Nephron progenitor cell (in vitro differentiated cells): ENCODE data around the gene LPP.

Experiments used
- DNase-seq: peaks from one replicate; pipeline ENCODE4 v3.0.0; 2021
- H3K27ac Mint-ChIP-seq: 2 replicates; pipeline ENCODE4 v1.8.0; 2021; ENCODE audit warnings: mild to moderate bottlenecking, moderate library complexity, mixed read lengths
- H3K27me3 Mint-ChIP-seq: 2 replicates; pipeline ENCODE4 v1.8.0; 2021; ENCODE audit warnings: mild to moderate bottlenecking, low read depth, mixed read lengths; ENCODE audit not compliant: poor library complexity
- H3K36me3 Mint-ChIP-seq: 2 replicates; pipeline ENCODE4 v1.8.0; 2021; ENCODE audit warnings: low read depth, mixed read lengths
- H3K4me1 Mint-ChIP-seq: 2 replicates; pipeline ENCODE4 v1.8.0; 2021; ENCODE audit warnings: mixed read lengths
- H3K4me3 Mint-ChIP-seq: 2 replicates; pipeline ENCODE4 v1.8.0; 2021; ENCODE audit warnings: mild to moderate bottlenecking, moderate library complexity, mixed read lengths
- H3K9me3 Mint-ChIP-seq: 2 replicates; pipeline ENCODE4 v1.8.0; 2021; ENCODE audit warnings: mild to moderate bottlenecking, moderate library complexity, mixed read lengths
- CTCF ChIP-seq: fragments of 200-600 bp; sonication (generic); IDR thresholded peaks from 2 replicates; pipeline ENCODE4 v1.5.0; 2021; ENCODE audit warnings: antibody characterized with exemption

Gene LPP

GRCh38 chr3:188719545-188719944, 565.6 kb downstream of the LPP start:
- Mint-ChIP-seq H3K27ac (no peak overlapping the region), H3K4me1 (no peaks in the 10 kb centered on the region), H3K9me3 (no peaks in the 10 kb centered on the region), H3K4me3 (no peak overlapping the region), H3K36me3 (no peaks in the 10 kb centered on the region), H3K27me3 (no peaks in the 10 kb centered on the region)
- no peak for DNase-seq
- no peak for TF ChIP-seq CTCF

GRCh38 chr3:188720215-188720614, 566.3 kb downstream of the LPP start:
- H3K4me3 Mint-ChIP-seq = no peak overlapping the region
- H3K27ac Mint-ChIP-seq = no peak overlapping the region
- no peaks in the 10 kb centered on the region for H3K9me3 Mint-ChIP-seq
- H3K27me3 Mint-ChIP-seq = no peaks in the 10 kb centered on the region
- DNase-seq = no peak
- no peaks in the 10 kb centered on the region for H3K36me3 Mint-ChIP-seq
- no peaks in the 10 kb centered on the region for H3K4me1 Mint-ChIP-seq
- TF ChIP-seq CTCF = no peak

GRCh38 chr3:188720636-188721035, 566.7 kb downstream of the LPP start:
- Mint-ChIP-seq H3K4me3 (no peak overlapping the region), H3K4me1 (no peaks in the 10 kb centered on the region), H3K27ac (no peak overlapping the region), H3K36me3 (no peaks in the 10 kb centered on the region), H3K9me3 (no peaks in the 10 kb centered on the region), H3K27me3 (no peaks in the 10 kb centered on the region)
- no peak for TF ChIP-seq CTCF
- DNase-seq = no peak

GRCh38 chr3:188721312-188721711, 567.4 kb downstream of the LPP start:
- H3K9me3 Mint-ChIP-seq = no peaks in the 10 kb centered on the region
- H3K36me3 Mint-ChIP-seq = no peaks in the 10 kb centered on the region
- H3K4me1 Mint-ChIP-seq = no peaks in the 10 kb centered on the region
- no peak for TF ChIP-seq CTCF
- H3K27me3 Mint-ChIP-seq = no peaks in the 10 kb centered on the region
- H3K4me3 Mint-ChIP-seq = no peak overlapping the region
- H3K27ac Mint-ChIP-seq = no peak overlapping the region
- DNase-seq = no peak

- Mint-ChIP-seq H3K4me1 (no peaks in the 10 kb centered on the region), H3K27me3 (no peaks in the 10 kb centered on the region), H3K36me3 (no peaks in the 10 kb centered on the region), H3K27ac (no peak overlapping the region), H3K9me3 (no peaks in the 10 kb centered on the region), H3K4me3 (no peak overlapping the region)
- no peak for TF ChIP-seq CTCF
- no peak for DNase-seq
These were observed 568.0 kb downstream of the LPP start for GRCh38 chr3:188721990-188722389.

- Mint-ChIP-seq H3K4me1 (no peaks in the 10 kb centered on the region), H3K27ac (peak overlapping the region; percentile 23), H3K36me3 (no peaks in the 10 kb centered on the region), H3K4me3 (no peak overlapping the region), H3K9me3 (no peaks in the 10 kb centered on the region), H3K27me3 (no peaks in the 10 kb centered on the region)
- no peak for TF ChIP-seq CTCF
- no peak for DNase-seq
These were observed 569.0 kb downstream of the LPP start for GRCh38 chr3:188722963-188723362.
